GM12878 (cell line): ENCODE measurements around the gene POLK. TPM values are rescaled to one million over a fixed set of nuclear protein-coding genes. Genes with fewer than 3 reads are reported as not detected.

Experiments used
- ASH2L ChIP-seq: fragments of 300-600, 200-600 bp; sonication (generic); IDR thresholded peaks from 2 replicates; pipeline ENCODE4 v1.6.1; 2017; ENCODE audit warnings: low read depth, mild to moderate bottlenecking, borderline replicate concordance
- BCL11A ChIP-seq: IDR thresholded peaks from 2 replicates; pipeline ENCODE4 v1.6.1; 2011; ENCODE audit warnings: low read depth, low read length
- BMI1 ChIP-seq: fragments of 450-650 bp; IDR thresholded peaks from 2 replicates; pipeline ENCODE4 v1.6.1; 2016; ENCODE audit warnings: mild to moderate bottlenecking, moderate library complexity, borderline replicate concordance
- DPF2 ChIP-seq: fragments of 450-650 bp; IDR thresholded peaks from 2 replicates; pipeline ENCODE4 v1.6.1; 2017; ENCODE audit warnings: mild to moderate bottlenecking
- EED ChIP-seq: sonication (generic); IDR thresholded peaks from 2 replicates; pipeline ENCODE4 v1.6.1; 2016; ENCODE audit warnings: antibody characterized with exemption, low read depth
- EP300 ChIP-seq, 2 experiments: fragments of 150-350 bp in 1 of 2; IDR thresholded peaks; 2 replicates each; pipeline ENCODE4 v1.6.1; 2011 to 2012; ENCODE audit warnings: low read depth in 2 of 2, low read length in 2 of 2, borderline replicate concordance in 1 of 2, improper control_type of control experiment in 1 of 2, inconsistent platforms in 1 of 2; ENCODE audit not compliant: control insufficient read depth in 1 of 2
- GATAD2B ChIP-seq: fragments of 450-650 bp; conservative IDR thresholded peaks from 2 replicates; pipeline ENCODE4 v1.6.1; 2017; ENCODE audit warnings: low read depth, mild to moderate bottlenecking, moderate library complexity
- HDGF ChIP-seq: fragments of 450-650 bp; IDR thresholded peaks from 2 replicates; pipeline ENCODE4 v1.6.1; 2016; ENCODE audit warnings: antibody characterized with exemption
- IRF5 ChIP-seq: fragments of 450-650 bp; IDR thresholded peaks from 2 replicates; pipeline ENCODE4 v1.6.1; 2017; ENCODE audit warnings: borderline replicate concordance
- MLLT1 ChIP-seq: fragments of 450-650 bp; IDR thresholded peaks from 2 replicates; pipeline ENCODE4 v1.6.1; 2016; ENCODE audit warnings: mild to moderate bottlenecking
- MTA3 ChIP-seq: IDR thresholded peaks from 2 replicates; pipeline ENCODE4 v1.6.1; 2012; ENCODE audit warnings: low read length, inconsistent platforms, borderline replicate concordance
- MXI1 ChIP-seq: fragments of 150-350 bp; IDR thresholded peaks from 2 replicates; pipeline ENCODE4 v1.6.1; 2011; ENCODE audit warnings: low read depth, mild to moderate bottlenecking, inconsistent platforms, low read length, improper control_type of control experiment
- NR2F1 ChIP-seq: fragments of 450-650 bp; conservative IDR thresholded peaks from 2 replicates; pipeline ENCODE4 v1.6.1; 2017; ENCODE audit warnings: mild to moderate bottlenecking
- PML ChIP-seq: IDR thresholded peaks from 2 replicates; pipeline ENCODE4 v1.6.1; 2012; ENCODE audit warnings: low read length, inconsistent platforms
- RAD21 ChIP-seq: IDR thresholded peaks from 2 replicates; pipeline ENCODE4 v1.6.1; 2011; ENCODE audit warnings: mild to moderate bottlenecking, low read depth, low read length, moderate library complexity; ENCODE audit not compliant: insufficient read depth
- RELB ChIP-seq: fragments of 450-650 bp; IDR thresholded peaks from 2 replicates; pipeline ENCODE4 v1.6.1; 2017; ENCODE audit warnings: low read depth, mild to moderate bottlenecking, moderate library complexity
- TBL1XR1 ChIP-seq: IDR thresholded peaks from 2 replicates; pipeline ENCODE4 v1.6.1; 2012; ENCODE audit warnings: low read depth, low read length, improper control_type of control experiment
- TCF3 ChIP-seq: IDR thresholded peaks from 2 replicates; pipeline ENCODE4 v1.6.1; 2012; ENCODE audit warnings: low read depth, mild to moderate bottlenecking, low read length, borderline replicate concordance; ENCODE audit not compliant: insufficient read depth
- ZNF24 ChIP-seq: fragments of 450-650 bp; IDR thresholded peaks from 2 replicates; pipeline ENCODE4 v1.6.1; 2017; ENCODE audit warnings: antibody characterized with exemption, mild to moderate bottlenecking
- polyA plus RNA-seq, 11 experiments: library from polyadenylated mRNA; depleted of rRNA in 4 of 11; unstranded in 6 of 11; stranded (reverse) in 5 of 11; fragments of >200 nt; fragmentation: Nextera tagmentation in 4 of 11; fragmentation: Illumina TruSeq in 1 of 11; extraction: Ambion mirVana in 4 of 11; extraction: Trizol in 1 of 11; gene quantifications; 1 replicate in 1 of 11; 2 replicates in 10 of 11; pipeline versions ENCODE4 v1.2.1 to v1.2.3, GENCODE V29; 2011 to 2016; ENCODE audit warnings: inconsistent platforms in 2 of 11, missing spikeins in 2 of 11, low read depth in 1 of 11
- total RNA-seq, 4 experiments: library from RNA; depleted of rRNA in 3 of 4; stranded (reverse); fragments of >200 nt in 3 of 4; fragmentation: Illumina TruSeq in 1 of 4; extraction: Trizol in 1 of 4; gene quantifications; 2 replicates each; pipeline versions ENCODE4 v1.2.1 to v1.2.3, GENCODE V29; 2013 to 2021
- TF ChIP-seq, protein P1 (sequence below): IDR thresholded peaks from 2 replicates; pipeline ENCODE4 v1.6.1; 2011; ENCODE audit warnings: low read depth, low read length, improper control_type of control experiment, borderline replicate concordance
- TF ChIP-seq, protein P2 (sequence below): fragments of 450-650 bp; IDR thresholded peaks from 2 replicates; pipeline ENCODE4 v1.6.1; 2016; ENCODE audit warnings: mild to moderate bottlenecking
- TF ChIP-seq, protein P3 (sequence below): fragments of 450-650 bp; IDR thresholded peaks from 2 replicates; pipeline ENCODE4 v1.6.1; 2017; ENCODE audit warnings: mild to moderate bottlenecking, low read depth, inconsistent platforms; ENCODE audit not compliant: poor library complexity, severe bottlenecking

Gene POLK
- total and polyA plus RNA-seq, 10 of the 15 experiments (the other 5 are each of a cell fraction or from before 2014, with no cell fraction given): 10.4 to 47.6 (median 29.0) TPM

- peak; percentile 65; the same call in 1 of the 2 replicates for TF ChIP-seq BCL11A
- TF ChIP-seq MTA3: peak; percentile 92
- no peak; the same call in 1 of the 2 replicates for TF ChIP-seq BMI1
- peak; percentile 88 for TF ChIP-seq DPF2
- TF ChIP-seq EED: peak; percentile 96
- no peak; the same call in 1 of the 2 replicates for TF ChIP-seq IRF5
- TF ChIP-seq RELB: peak; percentile 98
- peak; percentile 43; the same call in 1 of the 2 replicates for TF ChIP-seq ZNF24
- TF ChIP-seq, protein P1, sequence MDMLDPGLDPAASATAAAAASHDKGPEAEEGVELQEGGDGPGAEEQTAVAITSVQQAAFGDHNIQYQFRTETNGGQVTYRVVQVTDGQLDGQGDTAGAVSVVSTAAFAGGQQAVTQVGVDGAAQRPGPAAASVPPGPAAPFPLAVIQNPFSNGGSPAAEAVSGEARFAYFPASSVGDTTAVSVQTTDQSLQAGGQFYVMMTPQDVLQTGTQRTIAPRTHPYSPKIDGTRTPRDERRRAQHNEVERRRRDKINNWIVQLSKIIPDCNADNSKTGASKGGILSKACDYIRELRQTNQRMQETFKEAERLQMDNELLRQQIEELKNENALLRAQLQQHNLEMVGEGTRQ: no peak
- no peak for TF ChIP-seq MLLT1
- TF ChIP-seq RAD21: peak; percentile 16; the same call in 1 of the 2 replicates
- peak; percentile 76 for TF ChIP-seq PML
- no peak for TF ChIP-seq TCF3
- TF ChIP-seq, protein P2, sequence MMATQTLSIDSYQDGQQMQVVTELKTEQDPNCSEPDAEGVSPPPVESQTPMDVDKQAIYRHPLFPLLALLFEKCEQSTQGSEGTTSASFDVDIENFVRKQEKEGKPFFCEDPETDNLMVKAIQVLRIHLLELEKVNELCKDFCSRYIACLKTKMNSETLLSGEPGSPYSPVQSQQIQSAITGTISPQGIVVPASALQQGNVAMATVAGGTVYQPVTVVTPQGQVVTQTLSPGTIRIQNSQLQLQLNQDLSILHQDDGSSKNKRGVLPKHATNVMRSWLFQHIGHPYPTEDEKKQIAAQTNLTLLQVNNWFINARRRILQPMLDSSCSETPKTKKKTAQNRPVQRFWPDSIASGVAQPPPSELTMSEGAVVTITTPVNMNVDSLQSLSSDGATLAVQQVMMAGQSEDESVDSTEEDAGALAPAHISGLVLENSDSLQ: peak; percentile 59
- TF ChIP-seq, protein P3, sequence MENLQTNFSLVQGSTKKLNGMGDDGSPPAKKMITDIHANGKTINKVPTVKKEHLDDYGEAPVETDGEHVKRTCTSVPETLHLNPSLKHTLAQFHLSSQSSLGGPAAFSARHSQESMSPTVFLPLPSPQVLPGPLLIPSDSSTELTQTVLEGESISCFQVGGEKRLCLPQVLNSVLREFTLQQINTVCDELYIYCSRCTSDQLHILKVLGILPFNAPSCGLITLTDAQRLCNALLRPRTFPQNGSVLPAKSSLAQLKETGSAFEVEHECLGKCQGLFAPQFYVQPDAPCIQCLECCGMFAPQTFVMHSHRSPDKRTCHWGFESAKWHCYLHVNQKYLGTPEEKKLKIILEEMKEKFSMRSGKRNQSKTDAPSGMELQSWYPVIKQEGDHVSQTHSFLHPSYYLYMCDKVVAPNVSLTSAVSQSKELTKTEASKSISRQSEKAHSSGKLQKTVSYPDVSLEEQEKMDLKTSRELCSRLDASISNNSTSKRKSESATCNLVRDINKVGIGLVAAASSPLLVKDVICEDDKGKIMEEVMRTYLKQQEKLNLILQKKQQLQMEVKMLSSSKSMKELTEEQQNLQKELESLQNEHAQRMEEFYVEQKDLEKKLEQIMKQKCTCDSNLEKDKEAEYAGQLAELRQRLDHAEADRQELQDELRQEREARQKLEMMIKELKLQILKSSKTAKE: peak; percentile 89
- peak; percentile 18 to 86; a peak in 2 of 4 replicates for TF ChIP-seq EP300 (IDR thresholded peaks at IDR 0.05; ENCODE audit: borderline replicate concordance in 1 of 2, control insufficient read depth in 1 of 2, low read depth in 2 of 2, low read length in 2 of 2)
- 0 out of 2 replicates have a peak, but pooled peaks have one; percentile 17 for TF ChIP-seq NR2F1
- TF ChIP-seq ASH2L: no peak
- peak; percentile 16; the same call in 1 of the 2 replicates for TF ChIP-seq MXI1
- no peak for TF ChIP-seq HDGF
- TF ChIP-seq GATAD2B: no peak; the same call in 1 of the 2 replicates
- no peak for TF ChIP-seq TBL1XR1
Observed at GRCh38 chr5:75566710-75567309, 55.1 kb downstream of the POLK start (continued).
